ENCODE results near the gene GBX2.

Gene GBX2

GRCh38 chr2:236117401-236117800, 50.8 kb downstream of the GBX2 start:
- no peak overlapping the region for H3K27ac Mint-ChIP-seq
- no peaks in the 10 kb centered on the region for H3K36me3 Mint-ChIP-seq
- H3K27me3 Mint-ChIP-seq: peaks cover 20 to 29% of the 10 kb centered on the region in 2 donors

More at GRCh38 chr2:236117401-236117800, 50.8 kb downstream of the GBX2 start:
- ATAC-seq (replicated peaks) (no peak), DNase-seq (no peak)
- Mint-ChIP-seq H3K4me3 (no peak overlapping the region), H3K4me1 (no peaks in the 10 kb centered on the region), H3K9me3 (peaks cover 0 to 1% of the 10 kb centered on the region in 2 donors)
